SK-N-SH treated with all-trans-retinoic acid at 6 μM for 48 hours (cell line): Measurements from ENCODE around the gene POLR3A.

Experiments
- BACH2 ChIP-seq: fragments of 250-450 bp; sonication (Bioruptor Pico); IDR thresholded peaks from 2 replicates; pipeline ENCODE4 v1.9.0; 2021; ENCODE audit warnings: mild to moderate bottlenecking, borderline replicate concordance
- CREB5 ChIP-seq: fragments of 250-450 bp; sonication (Bioruptor Pico); IDR thresholded peaks from 2 replicates; pipeline ENCODE4 v1.5.1; 2020; ENCODE audit warnings: low read depth, mild to moderate bottlenecking, moderate library complexity
- CSDC2 ChIP-seq: fragments of 250-450 bp; sonication (Bioruptor Pico); IDR thresholded peaks from 2 replicates; pipeline ENCODE4 v1.5.0; 2020; ENCODE audit warnings: mild to moderate bottlenecking, moderate library complexity
- ISL1 ChIP-seq: fragments of 250-450 bp; sonication (Bioruptor Pico); IDR thresholded peaks from 2 replicates; pipeline ENCODE4 v2.1.2; 2022; ENCODE audit warnings: mild to moderate bottlenecking, moderate library complexity
- POU6F1 ChIP-seq: fragments of 250-450 bp; sonication (Bioruptor Pico); IDR thresholded peaks from 2 replicates; pipeline ENCODE4 v1.8.0; 2021; ENCODE audit warnings: low read depth, mild to moderate bottlenecking, moderate library complexity, borderline replicate concordance
- RARB ChIP-seq: fragments of 250-450 bp; sonication (Bioruptor Pico); IDR thresholded peaks from 2 replicates; pipeline ENCODE4 v1.8.0; 2021; ENCODE audit warnings: mild to moderate bottlenecking, moderate library complexity
- SNAI2 ChIP-seq: fragments of 250-450 bp; sonication (Bioruptor Pico); IDR thresholded peaks from 2 replicates; pipeline ENCODE4 v1.5.0; 2020; ENCODE audit warnings: mild to moderate bottlenecking, moderate library complexity
- TCF4 ChIP-seq: fragments of 250-450 bp; sonication (Bioruptor Pico); IDR thresholded peaks from 2 replicates; pipeline ENCODE4 v1.8.0; 2021; ENCODE audit warnings: mild to moderate bottlenecking, moderate library complexity, borderline replicate concordance
- ZFP3 ChIP-seq: fragments of 250-450 bp; sonication (Bioruptor Pico); IDR thresholded peaks from 2 replicates; pipeline ENCODE4 v1.5.0; 2020; ENCODE audit warnings: mild to moderate bottlenecking, moderate library complexity
- ZNF565 ChIP-seq: fragments of 450-650 bp; formaldehyde crosslinking; conservative IDR thresholded peaks from 2 replicates; pipeline ENCODE4 v1.5.0; 2020; ENCODE audit warnings: low read depth, mild to moderate bottlenecking, moderate library complexity
- ZNF8 ChIP-seq: fragments of 450-650 bp; formaldehyde crosslinking; IDR thresholded peaks from 2 replicates; pipeline ENCODE4 v1.5.0; 2020; ENCODE audit warnings: mild to moderate bottlenecking, moderate library complexity

GRCh38 chr10:78000206-78000605 is 29.1 kb downstream of the POLR3A start:
- TF ChIP-seq POU6F1 (no peak), RARB (no peak), ISL1 (CRISPR knock-in tag) (no peak), SNAI2 (CRISPR knock-in tag) (no peak), CSDC2 (CRISPR knock-in tag) (no peak), ZFP3 (CRISPR knock-in tag) (no peak), BACH2 (no peak), TCF4 (CRISPR knock-in tag) (no peak), CREB5 (no peak), ZNF565 (CRISPR knock-in tag) (no peak), ZNF8 (CRISPR knock-in tag) (no peak)
